Mesothelial cell of epicardium (in vitro differentiated cells): ENCODE results near the gene PTTG2. TPM values are rescaled to one million over a fixed set of nuclear protein-coding genes. Genes with fewer than 3 reads are reported as not detected.

Source experiments
- total RNA-seq: library from RNA; stranded (reverse); gene quantifications from 3 replicates; pipeline ENCODE4 v1.2.1, GENCODE V29; 2021

The PTTG2 gene
- total RNA-seq, 1 donor from 2014 or later = not detected

Other genes with a start within 250 kb of the PTTG2 start
- 16.8 to 20.0 TPM (median 19.2 TPM) in 3 replicates for gene PGM2, start 133.7 kb upstream of the PTTG2 start, total RNA-seq
- gene TBC1D1, start 69.3 kb upstream of the PTTG2 start, total RNA-seq = 78.9 to 89.2 TPM (median 83.9 TPM) in 3 replicates